Islet of Langerhans (tissue), 1 donor: ENCODE results near the gene DNAH1.

Experiments used
- FAIRE-seq: peaks from one replicate; lab custom pipeline; 2011; peaks lifted over from hg19 to GRCh38; lab: Jason Lieb, UNC

The DNAH1 gene

DNA sequence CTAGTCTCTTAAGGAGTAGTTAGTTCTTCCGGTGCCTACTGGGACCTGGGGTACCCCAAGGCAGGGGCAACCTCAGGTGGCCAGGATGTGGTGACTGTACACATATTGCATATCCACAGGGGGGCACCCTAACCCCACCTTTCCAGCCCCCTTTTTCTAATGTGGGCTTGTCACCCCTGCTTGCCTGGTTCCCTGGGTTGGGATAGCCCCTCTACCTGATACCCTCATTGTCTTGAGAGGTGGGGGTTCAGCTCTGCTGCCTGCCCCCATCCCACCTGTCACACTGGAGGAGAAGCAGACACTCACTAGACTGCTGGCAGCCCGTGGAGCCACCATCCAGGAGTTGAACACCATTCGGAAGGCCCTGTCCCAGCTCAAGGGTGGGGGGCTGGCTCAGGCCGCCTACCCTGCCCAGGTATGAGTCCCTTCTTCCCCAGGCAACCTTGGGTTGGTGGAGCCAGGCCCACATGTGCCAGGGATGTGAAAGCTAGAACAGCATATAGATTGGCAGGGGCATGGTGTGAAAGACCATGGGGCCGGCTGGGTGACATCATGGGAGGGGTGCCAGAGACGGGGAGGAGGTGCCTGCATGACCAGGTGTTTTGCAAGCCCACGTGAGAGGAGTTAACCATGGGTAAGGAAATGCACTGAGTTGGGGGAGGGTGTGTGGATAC is 24.5 kb upstream of the DNAH1 start:
- no peak for FAIRE-seq

DNA sequence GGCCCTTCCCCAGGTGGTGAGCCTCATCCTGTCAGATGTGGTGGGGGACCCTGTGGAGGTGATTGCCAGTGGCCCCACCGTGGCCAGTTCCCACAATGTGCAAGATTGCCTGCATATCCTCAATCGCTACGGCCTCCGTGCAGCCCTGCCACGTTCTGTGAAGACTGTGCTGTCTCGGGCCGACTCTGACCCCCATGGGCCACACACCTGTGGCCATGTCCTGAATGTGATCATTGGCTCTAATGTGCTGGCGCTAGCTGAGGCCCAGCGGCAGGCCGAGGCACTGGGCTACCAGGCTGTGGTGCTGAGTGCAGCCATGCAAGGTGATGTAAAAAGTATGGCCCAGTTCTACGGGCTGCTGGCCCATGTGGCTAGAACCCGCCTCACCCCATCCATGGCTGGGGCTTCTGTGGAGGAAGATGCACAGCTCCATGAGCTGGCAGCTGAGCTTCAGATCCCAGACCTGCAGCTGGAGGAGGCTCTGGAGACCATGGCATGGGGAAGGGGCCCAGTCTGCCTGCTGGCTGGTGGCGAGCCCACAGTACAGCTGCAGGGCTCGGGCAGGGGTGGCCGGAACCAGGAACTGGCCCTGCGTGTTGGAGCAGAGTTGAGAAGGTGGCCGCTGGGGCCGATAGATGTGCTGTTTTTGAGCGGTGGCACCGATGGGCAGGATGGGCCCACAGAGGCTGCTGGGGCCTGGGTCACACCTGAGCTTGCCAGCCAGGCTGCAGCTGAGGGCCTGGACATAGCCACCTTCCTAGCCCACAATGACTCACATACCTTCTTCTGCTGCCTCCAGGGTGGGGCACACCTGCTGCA is 23.7 kb upstream of the DNAH1 start:
- FAIRE-seq, result no peak

DNA sequence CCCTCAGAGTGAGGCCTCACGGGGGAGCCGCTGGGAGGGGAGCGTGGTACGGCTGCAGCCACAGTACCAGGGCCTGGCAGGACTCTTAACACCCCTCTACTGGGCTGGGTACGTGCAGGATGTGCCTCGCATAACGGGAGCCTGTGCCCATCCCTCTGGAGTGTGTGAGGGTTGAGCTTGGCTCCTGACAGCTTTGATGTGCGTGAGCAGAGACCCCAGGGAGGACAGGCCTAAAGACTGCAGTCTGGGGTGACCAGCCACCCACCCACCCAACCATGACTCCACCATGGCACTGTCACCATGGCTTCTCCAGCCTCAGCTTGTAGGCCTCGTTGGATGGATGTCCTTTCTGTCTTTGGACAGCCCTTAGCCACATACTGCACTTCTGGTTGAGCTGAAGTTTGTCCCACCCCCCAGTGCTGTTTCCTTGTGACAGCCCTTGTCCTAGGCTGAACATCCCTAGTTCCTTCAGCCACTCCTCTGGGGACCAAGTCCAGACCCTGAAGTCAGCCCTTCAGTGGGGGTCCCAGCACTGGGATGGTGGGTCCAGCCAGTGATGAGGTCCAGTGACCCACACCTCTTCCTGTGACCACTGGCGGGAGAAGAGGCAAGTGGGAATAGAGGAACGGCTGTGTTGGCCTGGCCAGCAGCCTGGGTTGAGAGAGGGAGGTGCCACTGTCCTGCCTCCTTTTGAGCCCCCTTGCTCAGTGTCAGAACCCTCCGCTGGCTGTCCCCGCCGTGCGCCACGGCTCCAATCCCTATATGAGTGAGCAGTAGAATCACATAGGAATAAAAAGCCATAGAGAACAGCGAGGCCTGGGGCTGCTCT is 22.4 kb upstream of the DNAH1 start:
- FAIRE-seq, result no peak

DNA sequence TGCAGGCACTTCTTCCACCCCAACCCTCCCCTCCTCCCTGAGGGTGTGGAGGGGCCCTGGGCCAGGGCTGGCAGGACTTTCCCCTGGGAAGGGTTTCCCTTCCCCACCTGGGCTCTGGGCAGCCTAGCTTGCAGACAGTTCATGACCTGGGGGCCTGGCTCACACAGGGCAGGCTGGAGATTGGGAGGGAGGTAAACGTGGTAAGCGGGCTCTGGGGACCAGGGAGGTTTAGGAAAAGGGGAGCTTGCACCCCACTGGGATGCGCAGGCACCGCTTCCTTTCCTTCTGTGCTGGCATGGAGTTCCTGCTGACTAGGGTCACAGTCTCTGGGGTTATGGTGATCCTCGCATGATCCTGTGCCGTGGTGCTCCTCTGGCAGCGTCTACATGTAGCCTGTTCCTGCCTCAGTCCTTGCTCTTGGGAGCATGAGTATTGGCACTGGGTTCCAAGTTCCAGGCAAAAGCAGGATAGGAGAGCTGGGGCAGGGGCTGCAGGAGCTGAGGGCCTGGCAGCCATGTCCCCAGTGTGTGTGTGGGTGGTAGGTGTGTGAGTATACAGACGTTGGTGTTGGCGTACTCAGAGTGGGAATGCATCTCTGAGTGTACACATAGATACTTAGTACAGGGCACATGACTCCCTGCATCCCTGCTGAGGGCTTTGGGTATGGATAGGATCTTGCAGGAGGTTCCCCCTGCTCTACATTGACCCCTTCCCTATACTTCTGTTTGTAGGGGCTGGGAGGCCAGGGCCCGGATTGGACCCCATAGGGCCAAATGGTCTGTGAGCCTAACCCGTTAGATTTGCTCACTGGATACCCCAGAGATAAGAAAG is 21.6 kb upstream of the DNAH1 start:
- FAIRE-seq, result no peak

DNA sequence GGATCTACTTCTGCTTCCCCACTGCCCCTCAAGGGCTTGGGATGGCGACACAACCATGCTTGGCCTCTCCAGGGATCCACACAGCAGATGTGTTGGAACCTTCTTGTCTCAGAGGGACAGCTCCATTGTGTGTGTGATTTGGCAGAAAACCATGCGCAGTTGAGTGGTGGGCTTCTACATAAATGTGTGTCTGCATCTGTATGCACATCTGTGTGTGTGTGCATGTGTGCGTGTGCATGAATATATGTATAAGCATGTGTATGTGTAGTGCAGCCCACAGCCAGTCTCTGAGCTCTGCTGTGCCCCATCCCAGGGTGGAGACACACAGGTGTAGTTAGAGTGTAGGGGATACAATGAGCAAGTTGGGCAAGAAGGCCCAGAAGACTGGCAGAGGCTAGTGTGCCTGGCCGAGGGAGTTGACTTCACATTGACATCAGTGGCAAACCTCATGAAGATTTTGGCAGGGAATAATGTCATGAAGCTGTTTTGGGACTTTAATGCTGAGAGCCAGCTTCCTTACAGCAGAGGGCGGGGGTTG is 20.4 kb upstream of the DNAH1 start:
- no peak for FAIRE-seq

DNA sequence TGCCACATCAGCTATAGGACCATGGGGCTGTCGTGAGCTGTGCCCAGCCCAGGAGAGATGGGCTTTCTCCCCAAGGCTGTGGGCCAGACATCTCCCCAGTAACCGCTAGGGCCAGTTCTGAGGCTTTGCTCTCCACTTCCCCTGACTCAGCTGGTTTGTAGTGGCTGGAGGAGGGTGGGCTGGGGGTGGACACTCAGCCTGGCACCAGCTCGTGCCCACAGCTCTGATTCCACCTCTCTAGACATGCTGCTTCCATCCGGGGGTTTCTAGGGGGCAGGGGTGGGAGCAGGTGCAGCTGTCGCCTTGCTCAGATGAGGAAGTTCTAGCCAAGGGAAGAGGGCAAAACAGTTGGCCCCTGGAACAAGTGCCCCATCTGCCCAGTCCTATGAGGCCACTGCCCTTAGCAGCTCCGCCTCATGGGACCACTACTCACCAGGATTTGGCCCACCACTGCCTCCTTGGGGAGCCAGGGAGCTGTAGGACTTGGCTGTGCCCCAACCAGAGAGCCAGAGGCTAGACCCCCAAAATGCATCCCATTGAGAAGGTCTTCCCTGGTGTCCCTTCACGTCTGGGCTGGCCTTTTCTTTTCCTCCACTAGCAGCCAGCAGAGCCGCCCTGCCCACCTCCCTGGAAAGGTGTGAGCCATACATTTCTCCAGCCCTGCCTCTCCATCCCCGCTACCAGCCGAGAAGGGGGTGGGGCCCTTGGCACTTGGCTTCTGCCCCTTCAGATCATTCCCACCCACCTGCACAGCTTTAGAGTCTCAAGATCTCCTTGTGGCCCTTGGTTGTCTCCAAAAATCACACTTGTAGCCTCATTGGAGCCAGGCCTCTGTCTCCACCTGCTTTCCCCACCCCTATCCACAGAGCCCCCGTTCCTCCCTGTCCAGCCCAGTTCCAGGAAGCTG is 18.6 kb upstream of the DNAH1 start:
- no peak for FAIRE-seq

DNA sequence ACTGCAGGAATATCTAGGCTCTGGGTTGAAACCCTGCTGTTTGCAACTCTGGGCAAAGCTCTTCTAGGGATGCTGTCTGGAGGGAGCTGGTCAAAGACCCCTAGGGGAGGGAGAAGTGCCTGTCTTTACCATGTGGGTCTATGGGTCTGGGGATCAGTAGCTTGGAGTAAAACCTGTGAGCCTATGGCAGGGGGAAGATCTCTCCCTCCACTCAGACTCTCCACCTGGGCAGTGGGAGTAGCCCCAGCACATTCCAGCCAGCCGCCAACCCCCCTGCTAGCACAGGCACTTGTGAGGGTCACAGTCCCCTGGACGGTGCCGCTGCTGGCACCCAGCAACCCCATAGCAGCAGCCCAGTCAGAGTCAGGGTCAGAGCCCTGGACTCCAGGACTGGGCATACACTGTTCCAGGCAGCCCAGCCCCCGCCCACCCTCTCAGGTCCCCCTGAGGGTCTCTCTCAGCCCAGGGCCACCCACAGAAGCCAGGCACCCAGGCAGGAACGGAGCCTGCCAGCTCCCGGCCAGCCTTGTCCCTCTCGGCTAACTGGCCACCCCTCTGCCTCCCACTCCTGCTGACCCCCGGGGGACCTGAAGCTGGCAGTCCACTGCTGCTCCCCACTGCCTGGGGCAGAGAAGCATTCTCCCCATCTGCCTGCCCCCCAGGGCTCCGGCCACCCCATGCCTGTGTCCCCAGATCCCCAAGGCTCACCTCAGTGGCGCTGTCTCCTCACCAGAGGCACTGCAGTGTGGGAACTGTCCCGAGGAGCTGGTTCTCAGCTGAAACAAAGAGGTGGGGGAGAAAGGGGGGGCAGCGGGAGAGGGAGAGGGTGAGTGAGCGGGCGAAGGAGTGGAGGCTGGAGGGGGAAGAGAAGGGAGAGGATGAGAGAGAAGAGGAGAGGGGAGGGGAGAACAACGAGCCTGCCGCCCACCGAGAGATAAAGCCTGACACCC is 17.7 kb upstream of the DNAH1 start:
- no peak for FAIRE-seq

DNA sequence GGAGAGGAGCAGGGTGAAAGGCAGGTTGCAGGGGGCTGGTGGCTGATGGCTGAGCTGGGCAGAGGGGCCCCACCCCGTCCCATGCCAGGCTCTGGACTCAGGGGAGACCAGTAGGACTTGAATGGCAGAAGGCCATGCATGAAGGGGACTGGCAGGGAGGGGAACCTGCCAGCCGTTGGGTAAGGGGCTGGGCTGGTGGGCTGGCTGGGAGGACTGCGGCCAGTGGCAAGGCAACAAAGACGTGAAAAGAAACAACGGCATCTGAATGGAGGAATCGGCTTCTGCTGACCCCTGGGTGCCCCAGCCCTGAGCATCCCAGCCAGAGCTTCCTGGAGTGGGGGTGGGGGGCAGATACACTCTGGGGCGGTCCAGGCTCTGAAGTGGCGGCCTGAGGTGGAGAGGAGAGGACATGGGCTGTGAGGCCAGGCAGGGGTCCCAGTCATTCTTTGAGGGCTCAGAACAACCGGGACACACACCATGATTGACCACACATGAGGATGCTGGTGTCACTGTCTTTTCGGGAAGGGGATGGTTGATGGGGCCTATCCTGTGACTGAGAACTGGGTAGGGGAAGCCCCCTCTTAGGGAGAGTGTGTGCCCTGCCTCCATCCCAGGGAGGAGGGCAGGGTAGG is 16.8 kb upstream of the DNAH1 start:
- no peak for FAIRE-seq

DNA sequence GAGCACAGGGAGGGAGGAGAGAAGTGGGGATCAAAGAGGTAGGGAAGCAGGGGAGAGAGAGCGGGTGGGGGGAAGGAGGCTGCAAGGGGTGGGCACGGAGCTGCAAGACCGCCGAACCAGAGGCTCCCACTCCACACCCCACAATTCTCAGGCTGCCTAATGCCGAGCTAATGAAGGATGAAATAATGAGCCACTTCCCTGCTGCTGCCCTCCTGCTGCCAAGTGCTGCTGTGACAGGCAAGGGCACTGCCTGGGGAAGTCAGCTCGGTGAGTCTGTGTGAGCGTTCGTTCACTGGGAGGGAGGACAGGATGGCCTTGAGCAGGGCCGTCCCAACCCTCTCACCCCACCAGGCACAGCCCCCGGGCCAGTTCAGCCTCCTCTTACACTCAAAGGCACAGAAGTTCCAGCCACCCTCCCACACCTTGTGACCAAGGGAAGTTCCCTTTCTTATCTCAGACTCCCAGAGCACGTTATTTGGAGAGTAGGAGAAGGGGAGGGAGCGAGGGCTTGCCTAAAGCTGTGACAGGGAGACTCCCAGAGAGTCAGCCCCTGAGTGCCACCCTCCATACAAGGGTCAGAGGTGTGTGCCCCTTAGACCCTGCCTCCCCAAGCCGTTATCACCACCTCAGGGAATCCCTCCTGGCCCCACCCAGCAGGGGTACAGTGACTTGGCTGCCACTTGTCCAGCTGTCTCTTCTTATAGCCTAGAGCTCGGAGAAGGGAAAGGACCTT is 16.1 kb upstream of the DNAH1 start:
- FAIRE-seq, result no peak

DNA sequence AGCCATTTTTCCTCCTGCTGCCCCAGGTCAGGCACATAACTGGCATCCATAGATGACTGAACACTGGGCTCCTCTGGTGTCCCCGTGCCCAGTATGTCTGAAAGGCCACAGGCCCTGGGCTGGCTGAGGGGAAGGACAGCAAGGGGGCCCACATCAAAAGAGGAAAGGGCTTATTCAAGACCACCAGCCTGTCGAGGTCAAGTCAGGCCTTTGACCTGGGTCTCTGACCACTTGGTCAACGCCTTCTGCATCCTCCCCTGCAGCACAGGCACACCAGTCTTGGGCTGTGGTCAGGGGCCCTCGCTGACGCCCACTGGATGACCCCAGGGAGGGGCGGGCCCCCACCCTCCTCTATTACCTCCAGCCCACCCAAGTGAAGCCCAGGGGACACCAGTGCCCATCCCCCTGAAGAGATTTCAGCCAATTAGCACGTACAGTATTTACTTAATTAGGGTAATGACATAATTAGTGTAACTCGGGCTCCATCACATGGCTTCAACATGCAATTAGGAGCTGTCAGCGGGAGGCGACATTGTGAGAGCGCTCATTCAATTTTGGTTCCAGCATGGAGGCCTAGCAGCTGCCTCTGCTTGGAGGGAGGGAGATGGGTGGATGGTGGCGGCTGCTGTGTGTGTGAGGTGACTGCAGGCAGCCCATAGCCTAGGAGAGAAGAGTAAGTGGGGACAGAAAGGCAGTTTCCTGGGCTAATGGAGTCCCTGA is 13.5 kb upstream of the DNAH1 start:
- FAIRE-seq, result no peak

DNA sequence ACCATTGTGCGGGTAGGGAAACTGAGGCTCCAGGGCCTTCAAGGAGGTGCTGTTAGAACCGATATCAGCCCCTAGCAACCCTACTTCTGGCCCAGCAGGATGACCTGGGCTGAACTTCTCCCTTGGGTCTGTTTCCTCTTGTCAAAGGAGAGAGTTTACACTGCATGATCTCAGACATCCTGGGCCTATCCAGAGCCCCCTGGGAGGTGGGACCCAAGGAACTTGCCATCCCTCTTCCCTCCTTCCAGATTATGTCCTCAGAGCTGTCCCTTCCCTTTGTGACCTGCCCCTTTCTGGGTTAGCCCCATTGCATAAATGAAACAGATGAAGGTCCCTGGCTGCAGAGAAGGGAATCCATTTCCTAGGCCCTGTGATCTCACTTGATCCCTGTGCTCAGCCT is 12.3 kb upstream of the DNAH1 start:
- no peak for FAIRE-seq

DNA sequence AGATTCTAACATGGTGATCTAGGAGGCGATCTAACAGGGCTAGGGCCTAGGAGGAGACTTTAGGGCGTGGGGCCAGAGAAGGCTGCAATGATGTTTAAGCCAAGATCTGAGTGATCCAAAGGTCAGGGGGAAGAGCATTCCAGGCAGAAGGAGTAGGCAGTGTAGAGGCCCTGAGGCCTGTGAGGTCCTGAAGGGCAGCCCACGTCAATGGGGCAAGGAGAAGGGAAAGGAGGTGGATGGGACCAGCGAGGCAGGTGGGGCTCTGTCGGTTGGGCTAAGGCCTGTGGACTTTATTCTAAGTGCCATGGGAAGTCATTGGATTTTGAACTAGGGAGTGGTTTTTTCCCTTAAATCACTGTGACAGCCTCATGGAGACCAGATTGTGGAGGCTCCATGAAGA is 10.2 kb upstream of the DNAH1 start:
- FAIRE-seq, result no peak

DNA sequence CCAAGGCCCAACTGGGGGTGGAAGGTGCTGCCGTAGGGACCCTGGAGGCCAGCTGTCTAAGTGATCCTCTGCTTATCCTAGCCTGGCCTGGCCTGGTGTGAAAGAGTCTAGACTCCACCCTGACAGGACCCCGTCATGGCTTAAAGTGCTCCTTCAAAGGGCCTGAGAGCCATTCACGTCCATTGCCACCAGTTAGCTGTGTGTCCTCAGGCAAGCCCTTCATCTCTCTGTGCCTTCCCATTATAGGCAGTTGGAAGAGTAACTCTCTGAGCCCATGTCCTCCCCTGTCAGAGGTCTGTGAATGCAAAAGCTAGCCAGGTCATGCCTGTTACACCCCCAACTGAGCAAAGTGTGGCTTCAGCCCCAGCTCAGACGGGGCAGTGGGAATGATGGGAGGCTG is 9.1 kb upstream of the DNAH1 start:
- FAIRE-seq, result no peak

DNA sequence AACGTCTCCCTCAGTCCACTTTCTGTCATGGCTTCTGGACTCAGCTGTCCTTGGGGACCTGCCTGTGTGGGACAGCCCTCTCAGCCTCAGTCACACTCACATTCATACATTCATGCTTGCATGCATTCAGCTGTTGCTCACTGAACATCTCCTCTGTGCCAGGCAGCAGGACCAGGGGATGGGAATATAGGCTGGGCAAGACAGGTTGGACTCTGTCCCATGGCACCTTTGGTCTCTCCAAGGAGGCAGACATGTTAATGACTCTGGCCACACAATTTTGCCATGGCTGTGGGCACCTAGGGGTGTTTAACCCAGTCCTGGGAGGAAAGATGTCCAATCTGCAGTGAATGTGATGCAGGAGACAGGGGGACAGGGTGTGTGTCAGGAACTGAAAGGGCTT is 7.8 kb upstream of the DNAH1 start:
- FAIRE-seq, result no peak

DNA sequence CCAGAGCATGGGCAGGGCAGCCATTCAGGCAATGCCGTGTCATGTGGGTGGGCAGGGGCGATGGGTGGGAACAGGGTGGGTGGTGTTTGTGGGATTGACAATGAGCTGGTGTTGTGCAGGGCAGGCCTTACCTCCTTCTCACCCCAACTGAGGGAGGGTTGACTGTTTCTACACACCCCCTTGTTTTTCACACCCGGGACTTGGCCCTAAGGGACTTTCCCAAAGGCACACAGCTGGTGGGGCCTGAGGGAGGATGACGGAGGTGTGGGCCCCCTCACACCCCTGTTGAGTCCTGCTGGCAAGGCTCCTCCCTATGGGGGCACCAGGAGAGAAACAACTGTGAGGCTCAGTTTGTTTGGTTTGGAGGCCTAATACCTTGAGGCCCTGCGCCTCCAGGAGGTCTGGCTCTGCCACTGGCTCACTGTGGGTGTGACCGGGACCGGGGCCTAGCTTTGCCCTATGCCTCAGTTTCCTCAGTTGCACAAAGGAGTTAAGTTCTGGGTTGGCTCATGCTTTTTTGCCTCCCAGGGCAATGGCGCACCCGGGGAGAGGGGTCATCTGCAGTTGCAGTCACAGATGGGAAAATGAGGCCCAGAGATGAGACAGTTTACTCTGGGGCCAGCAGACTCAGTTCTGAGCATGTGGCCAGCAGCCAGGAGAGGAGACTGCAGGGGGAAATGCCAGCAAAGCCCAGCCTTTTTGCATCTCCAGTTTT is 5.1 kb upstream of the DNAH1 start:
- FAIRE-seq, result no peak

DNA sequence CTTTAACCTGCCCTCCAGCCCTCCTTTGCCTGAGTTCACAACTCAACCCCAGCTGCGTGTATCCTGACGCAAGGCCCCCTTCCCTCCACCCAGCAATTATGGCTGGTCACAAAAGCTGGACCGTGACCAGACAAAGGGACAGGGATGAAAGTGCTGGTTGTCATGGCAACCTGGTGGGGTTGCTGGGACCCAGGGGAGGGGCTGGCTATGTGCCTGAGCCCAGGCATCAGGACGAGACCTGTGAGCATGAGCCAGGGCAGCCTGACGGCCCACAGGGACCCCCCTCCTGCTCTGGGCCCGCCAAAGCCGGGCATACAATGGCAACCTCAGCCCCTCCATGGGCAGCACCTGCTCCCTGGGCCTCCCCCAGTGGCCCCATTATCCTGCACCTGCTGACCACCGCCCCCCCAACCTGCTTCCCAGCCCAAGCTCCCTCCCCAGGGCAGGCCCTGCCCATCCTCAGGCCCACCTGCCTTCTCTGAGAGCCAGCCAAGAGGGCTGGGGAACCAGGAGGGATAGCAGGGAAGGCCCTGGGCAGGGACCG is 4.5 kb upstream of the DNAH1 start:
- no peak for FAIRE-seq
